GM20000 (cell line): ENCODE measurements around the gene NDUFB11.

Source experiments
- DNase-seq: peaks from one replicate; pipeline ENCODE4 v3.0.0; 2012; ENCODE audit warnings: low spot score
- TF ChIP-seq, protein P1 (sequence below): IDR thresholded peaks from 2 replicates; pipeline ENCODE4 v1.5.1; 2012; ENCODE audit warnings: mild to moderate bottlenecking, control low read depth; ENCODE audit errors: extremely low read depth, missing control alignments

The NDUFB11 gene

DNA sequence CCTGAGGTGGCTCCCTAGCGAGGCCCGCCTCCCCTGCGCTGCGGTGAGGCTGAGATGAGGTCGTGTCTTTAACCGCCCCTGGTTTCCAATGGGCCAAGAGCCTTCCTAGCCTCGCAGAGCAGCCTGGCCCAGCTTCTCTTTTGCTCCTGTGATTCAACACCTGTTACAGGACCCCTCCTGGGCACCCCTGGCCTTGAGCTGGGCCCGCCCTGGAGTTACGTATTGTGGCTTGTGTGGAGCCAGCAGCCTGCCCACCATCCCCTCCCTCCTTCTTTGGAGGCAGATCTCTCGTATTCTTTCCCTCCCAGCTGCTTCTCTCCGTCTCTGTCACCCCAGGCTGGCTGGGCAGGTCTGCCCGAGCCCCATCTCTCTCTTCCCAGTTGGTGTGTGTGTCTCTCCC lies 29.9 kb upstream of the NDUFB11 start:
- no peak for DNase-seq
- TF ChIP-seq, protein P1, sequence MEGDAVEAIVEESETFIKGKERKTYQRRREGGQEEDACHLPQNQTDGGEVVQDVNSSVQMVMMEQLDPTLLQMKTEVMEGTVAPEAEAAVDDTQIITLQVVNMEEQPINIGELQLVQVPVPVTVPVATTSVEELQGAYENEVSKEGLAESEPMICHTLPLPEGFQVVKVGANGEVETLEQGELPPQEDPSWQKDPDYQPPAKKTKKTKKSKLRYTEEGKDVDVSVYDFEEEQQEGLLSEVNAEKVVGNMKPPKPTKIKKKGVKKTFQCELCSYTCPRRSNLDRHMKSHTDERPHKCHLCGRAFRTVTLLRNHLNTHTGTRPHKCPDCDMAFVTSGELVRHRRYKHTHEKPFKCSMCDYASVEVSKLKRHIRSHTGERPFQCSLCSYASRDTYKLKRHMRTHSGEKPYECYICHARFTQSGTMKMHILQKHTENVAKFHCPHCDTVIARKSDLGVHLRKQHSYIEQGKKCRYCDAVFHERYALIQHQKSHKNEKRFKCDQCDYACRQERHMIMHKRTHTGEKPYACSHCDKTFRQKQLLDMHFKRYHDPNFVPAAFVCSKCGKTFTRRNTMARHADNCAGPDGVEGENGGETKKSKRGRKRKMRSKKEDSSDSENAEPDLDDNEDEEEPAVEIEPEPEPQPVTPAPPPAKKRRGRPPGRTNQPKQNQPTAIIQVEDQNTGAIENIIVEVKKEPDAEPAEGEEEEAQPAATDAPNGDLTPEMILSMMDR, result no peak

GRCh38 chrX:47172971-47173792 lies 28.7 kb upstream of the NDUFB11 start:
- DNase-seq, result no peak
- TF ChIP-seq, protein P1, result no peak

- TF ChIP-seq, protein P1, result no peak
- no peak for DNase-seq
Observed at GRCh38 chrX:47172549-47172948, 28.0 kb upstream of the NDUFB11 start.

GRCh38 chrX:47171996-47172395 lies 27.5 kb upstream of the NDUFB11 start:
- TF ChIP-seq, protein P1, result no peak
- DNase-seq, result no peak

DNA sequence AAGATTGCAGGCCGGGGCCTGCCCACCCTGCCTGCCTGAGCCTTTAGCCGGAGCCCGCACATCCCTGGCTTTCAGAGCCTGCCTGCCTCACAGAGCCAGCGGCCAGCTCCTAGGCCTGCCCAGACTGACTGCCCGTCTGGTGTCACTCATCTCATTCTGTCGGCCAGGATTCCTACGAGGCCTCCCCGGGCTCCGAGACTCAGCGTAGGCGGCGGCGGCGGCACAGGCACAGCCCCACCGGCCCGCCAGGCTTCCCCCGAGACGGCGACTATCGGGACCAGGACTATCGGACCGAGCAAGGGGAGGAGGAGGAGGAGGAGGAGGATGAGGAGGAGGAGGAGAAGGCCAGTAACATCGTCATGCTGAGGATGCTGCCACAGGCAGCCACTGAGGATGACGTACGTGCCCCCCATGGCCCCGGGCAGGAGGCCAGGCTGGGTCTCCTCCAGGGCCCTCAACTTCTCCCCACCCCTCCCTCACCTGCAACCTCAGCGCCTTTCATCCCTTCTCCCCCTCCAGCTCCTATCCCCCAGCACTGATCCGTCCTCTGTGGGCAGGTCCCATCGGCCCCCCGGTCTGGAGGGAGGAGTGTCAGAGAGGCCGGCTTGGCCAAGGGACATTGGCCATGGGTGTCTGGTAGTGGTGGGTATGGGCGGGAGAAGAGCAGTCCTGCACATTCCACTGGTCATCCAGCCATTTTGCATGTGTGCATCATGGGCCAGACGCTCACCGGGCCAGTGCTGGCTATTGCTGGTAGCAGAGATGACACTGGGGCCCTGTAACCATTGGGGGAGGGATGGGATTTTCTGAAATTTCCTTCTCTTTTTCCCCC lies 26.6 kb upstream of the NDUFB11 start:
- DNase-seq, result no peak
- TF ChIP-seq, protein P1, result no peak

DNA sequence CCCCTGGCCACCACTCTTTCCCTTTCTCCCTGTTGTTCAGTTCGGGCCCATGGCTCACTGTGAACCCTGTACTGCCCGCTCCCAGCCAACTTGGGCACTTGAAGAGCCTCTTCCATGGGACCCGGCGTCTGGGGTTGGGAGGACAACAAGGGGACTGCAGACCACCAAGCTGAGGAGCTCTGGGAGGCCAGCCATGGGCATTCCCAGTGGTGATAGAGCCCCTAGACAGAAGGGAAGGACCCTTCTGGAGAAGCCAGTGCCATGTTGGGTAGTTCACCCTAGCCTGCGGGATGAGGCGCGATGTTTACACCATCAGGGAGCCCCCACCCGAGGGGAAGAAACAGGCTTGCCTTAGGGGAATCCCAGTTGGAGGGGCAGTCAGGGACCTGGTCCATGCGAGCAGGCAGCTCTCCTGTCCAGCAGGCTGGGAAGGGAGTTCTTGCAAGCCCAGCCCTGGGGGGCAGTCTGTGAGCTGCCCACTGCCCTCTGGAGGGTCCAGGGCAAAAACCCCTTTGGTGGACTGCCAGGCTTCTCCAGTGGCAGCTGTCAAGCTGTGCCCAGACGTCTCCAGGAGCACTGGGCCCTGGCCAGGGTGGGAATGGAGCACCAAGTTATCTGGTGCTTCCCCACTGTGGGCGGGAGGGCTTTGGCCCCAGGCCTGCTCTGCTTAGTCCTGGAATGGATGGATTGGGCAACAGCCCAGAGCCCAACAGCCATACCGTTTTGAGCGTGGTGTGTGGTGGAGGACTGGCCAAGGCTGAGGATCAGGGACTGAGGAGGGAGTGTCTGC lies 25.4 kb upstream of the NDUFB11 start:
- DNase-seq, result no peak
- TF ChIP-seq, protein P1, result no peak
